Activated CD8-positive, alpha-beta memory T cell treated with anti-CD3 and anti-CD28 coated beads for 48 hours (primary cell): ENCODE results near the gene NECAB2.

Experiments
- DNase-seq, 3 experiments: peaks; one replicate each; pipeline ENCODE4 v3.0.0-alpha.2; 2020; ENCODE audit warnings: low read depth in 2 of 3, low spot score in 2 of 3

NECAB2 gene

DNA sequence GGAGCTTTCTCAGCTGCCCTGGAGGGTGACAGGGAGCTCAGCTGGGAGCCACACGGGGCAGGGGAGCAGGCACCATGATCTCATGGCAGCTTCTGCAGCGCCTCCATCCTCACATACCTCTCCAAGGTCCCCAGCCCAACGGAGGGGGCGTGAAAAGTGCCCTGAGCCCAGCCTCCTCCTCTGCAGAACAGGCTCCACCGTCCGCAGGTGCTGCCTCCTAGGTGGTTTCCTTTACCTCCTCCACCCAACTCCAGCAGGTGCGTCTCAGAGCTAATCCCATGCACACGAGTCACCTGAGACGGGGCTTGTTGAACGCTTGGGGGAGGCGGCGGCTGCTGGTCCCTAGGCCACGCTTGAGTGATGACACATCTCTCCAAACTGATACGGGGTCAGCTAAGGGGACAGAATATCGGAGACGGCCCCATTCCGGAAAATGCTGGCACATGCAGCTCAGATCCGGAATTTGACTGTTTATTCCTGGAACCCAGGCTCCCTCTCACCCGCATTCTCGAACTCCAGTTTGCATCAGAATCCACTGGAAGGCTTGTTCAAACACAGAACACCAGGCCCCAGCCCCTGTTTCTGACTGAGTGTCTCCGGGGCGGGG lies 74.9 kb downstream of the NECAB2 start:
- DNase-seq, result no peak

- DNase-seq, result no peak
Measured at GRCh38 chr16:84043486-84044117, 75.6 kb downstream of the NECAB2 start.

DNA sequence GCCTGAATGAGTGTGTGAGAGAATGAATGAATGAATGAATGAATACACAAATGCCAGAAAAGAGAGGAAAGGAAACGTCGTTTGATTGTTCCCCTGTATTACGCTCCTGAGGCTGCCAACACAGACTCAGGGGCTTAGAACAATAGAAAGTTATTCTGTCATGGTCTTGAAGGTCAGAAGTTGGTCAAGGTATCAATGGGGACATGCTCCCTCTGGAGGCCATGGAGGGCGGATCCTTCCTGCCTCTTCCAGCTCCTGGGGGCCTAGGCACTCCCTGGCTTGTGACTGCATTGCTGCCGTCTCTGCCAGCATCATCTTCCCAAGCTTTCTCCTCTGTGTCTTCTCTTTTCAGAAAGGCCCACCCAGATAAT lies 76.1 kb downstream of the NECAB2 start:
- no peak for DNase-seq

DNA sequence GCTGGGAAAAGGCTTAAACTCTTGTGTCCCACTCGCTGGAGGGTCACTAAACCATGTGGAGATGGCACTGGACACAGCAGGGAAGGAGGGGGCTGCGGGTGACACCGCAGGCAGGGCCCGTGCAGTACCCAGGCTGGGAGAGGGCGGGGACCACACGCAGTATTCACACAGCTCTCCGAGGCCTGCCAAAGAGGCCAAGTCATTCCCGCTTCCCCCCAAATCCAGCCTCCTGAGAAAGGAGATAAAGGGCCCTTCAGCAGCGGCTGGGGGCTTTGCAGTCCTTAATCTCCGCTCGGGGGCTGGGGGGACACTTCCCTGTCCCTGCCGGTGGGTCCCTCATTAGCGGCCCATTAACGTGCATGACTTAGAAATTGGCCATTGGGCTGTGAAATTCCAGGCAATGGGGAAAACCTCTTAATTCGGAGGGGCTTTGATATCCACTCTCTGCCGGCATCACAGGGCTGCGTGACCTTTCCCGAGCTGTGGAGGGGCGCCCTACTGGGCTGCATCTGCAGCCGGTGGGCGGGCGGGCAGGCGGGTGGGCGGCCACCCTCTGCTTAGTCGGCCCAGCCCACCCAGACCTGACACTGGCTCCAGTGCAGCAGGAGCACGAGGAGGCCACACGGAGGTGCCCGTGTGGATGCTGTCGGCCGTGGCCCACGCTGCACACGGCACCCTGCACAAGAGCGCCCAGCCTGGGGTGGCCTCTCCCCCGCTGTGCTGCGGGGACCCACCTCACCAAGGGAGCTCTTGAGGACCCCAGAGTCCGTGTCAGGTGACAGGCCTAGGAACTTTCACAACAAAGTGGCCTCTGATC lies 77.2 kb downstream of the NECAB2 start:
- no peak for DNase-seq

- no peak for DNase-seq
Measured at GRCh38 chr16:84045818-84046470, 77.9 kb downstream of the NECAB2 start.

- DNase-seq, result no peak
Measured at GRCh38 chr16:84047206-84047605, 79.2 kb downstream of the NECAB2 start.

GRCh38 chr16:84047626-84048025 lies 79.6 kb downstream of the NECAB2 start:
- DNase-seq, result no peak

DNA sequence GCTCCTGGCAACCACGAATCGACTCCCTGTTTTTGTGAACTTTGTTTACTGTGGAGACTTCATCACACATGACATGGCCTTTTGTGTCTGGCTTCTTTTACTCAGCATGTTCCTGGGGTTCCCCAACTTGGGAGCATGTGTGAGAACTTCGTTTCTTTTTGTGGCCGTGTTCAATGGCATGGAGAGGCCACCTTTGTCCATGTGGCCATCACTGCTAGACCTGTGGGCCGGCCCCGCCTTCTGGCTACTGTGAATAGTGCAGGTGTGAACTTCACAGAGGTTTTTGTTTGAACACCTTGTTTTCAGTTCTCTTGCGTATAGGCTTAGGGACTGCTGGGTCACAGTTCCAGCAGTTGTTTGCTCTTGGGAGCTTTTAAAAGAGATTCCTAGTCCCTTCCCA lies 80.2 kb downstream of the NECAB2 start:
- DNase-seq, result no peak

- DNase-seq, result no peak
Measured at GRCh38 chr16:84048871-84049270, 80.8 kb downstream of the NECAB2 start.

GRCh38 chr16:84049403-84050060 lies 81.5 kb downstream of the NECAB2 start:
- DNase-seq, result no peak

GRCh38 chr16:84050316-84050715 lies 82.3 kb downstream of the NECAB2 start:
- no peak for DNase-seq

GRCh38 chr16:84052071-84052622 lies 84.1 kb downstream of the NECAB2 start:
- no peak for DNase-seq
